ENCODE data around the gene RANBP17.

Gene RANBP17

GRCh38 chr5:170844651-170845050 lies 17.2 kb upstream of the RANBP17 start:
- Histone ChIP-seq H3K27me3 (ENCODE audit: control insufficient read depth in 1 of 2, insufficient read depth in 2 of 2, low read length in 2 of 2) (no peaks in the 10 kb centered on the region), H3K36me3 (ENCODE audit: control insufficient read depth in 2 of 2, insufficient read depth in 2 of 2, low read length in 2 of 2) (no peaks in the 10 kb centered on the region), H3K4me3 (ENCODE audit: low read length in 2 of 2) (no peak overlapping the region), H3K9ac (ENCODE audit: low read length in 2 of 2) (no peak overlapping the region), H3K4me1 (ENCODE audit: control insufficient read depth, insufficient read depth, low read length) (no peaks in the 10 kb centered on the region), H3K27ac (ENCODE audit: low read length) (no peak overlapping the region), H3K9me3 (ENCODE audit: control insufficient read depth in 2 of 2, low read length in 2 of 2) (no peaks in the 10 kb centered on the region)

DNA sequence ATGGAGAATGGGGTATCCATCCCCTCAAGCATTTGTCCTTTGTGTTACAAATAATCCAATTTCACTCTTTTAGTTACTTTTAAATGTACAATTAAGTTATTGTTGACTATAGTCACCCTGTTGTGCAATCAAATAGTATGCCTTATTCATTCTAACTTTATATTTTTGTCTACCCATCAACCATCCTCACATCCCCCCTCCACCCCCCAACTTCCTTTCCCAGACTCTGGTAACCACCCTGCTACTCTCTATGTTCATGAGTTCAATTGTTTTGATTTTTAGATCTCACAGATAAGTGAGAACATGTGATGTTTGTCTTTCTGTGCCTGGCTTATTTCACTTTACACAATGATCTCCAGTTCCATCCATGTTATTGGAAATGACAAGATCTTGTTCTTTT lies 15.4 kb upstream of the RANBP17 start:
- Histone ChIP-seq H3K27me3 (ENCODE audit: control insufficient read depth in 1 of 2, insufficient read depth in 2 of 2, low read length in 2 of 2) (no peaks in the 10 kb centered on the region), H3K9me3 (ENCODE audit: control insufficient read depth in 2 of 2, low read length in 2 of 2) (no peaks in the 10 kb centered on the region), H3K4me3 (ENCODE audit: low read length in 2 of 2) (no peak overlapping the region), H3K9ac (ENCODE audit: low read length in 2 of 2) (no peak overlapping the region), H3K4me1 (ENCODE audit: control insufficient read depth, insufficient read depth, low read length) (no peaks in the 10 kb centered on the region), H3K27ac (ENCODE audit: low read length) (no peak overlapping the region), H3K36me3 (ENCODE audit: control insufficient read depth in 2 of 2, insufficient read depth in 2 of 2, low read length in 2 of 2) (no peaks in the 10 kb centered on the region)

GRCh38 chr5:170846846-170847245 lies 15.0 kb upstream of the RANBP17 start:
- H3K27me3 ChIP-seq (ENCODE audit: control insufficient read depth in 1 of 2, insufficient read depth in 2 of 2, low read length in 2 of 2) = no peaks in the 10 kb centered on the region
- H3K4me3 ChIP-seq (ENCODE audit: low read length in 2 of 2) = no peak overlapping the region
- no peaks in the 10 kb centered on the region for H3K9me3 ChIP-seq (ENCODE audit: control insufficient read depth in 2 of 2, low read length in 2 of 2)
- H3K4me1 ChIP-seq (ENCODE audit: control insufficient read depth, insufficient read depth, low read length) = no peaks in the 10 kb centered on the region
- H3K27ac ChIP-seq (ENCODE audit: low read length) = no peak overlapping the region
- no peaks in the 10 kb centered on the region for H3K36me3 ChIP-seq (ENCODE audit: control insufficient read depth in 2 of 2, insufficient read depth in 2 of 2, low read length in 2 of 2)
- H3K9ac ChIP-seq (ENCODE audit: low read length in 2 of 2) = no peak overlapping the region

- Histone ChIP-seq H3K9me3 (ENCODE audit: control insufficient read depth in 2 of 2, low read length in 2 of 2) (no peaks in the 10 kb centered on the region), H3K27ac (ENCODE audit: low read length) (no peak overlapping the region), H3K9ac (ENCODE audit: low read length in 2 of 2) (no peak overlapping the region), H3K4me3 (ENCODE audit: low read length in 2 of 2) (no peak overlapping the region), H3K27me3 (ENCODE audit: control insufficient read depth in 1 of 2, insufficient read depth in 2 of 2, low read length in 2 of 2) (no peaks in the 10 kb centered on the region), H3K4me1 (ENCODE audit: control insufficient read depth, insufficient read depth, low read length) (no peaks in the 10 kb centered on the region), H3K36me3 (ENCODE audit: control insufficient read depth in 2 of 2, insufficient read depth in 2 of 2, low read length in 2 of 2) (no peaks in the 10 kb centered on the region)
These were observed 13.8 kb upstream of the RANBP17 start for GRCh38 chr5:170848033-170848432.

- Histone ChIP-seq H3K27me3 (ENCODE audit: control insufficient read depth in 1 of 2, insufficient read depth in 2 of 2, low read length in 2 of 2) (no peaks in the 10 kb centered on the region), H3K27ac (ENCODE audit: low read length) (no peak overlapping the region), H3K36me3 (ENCODE audit: control insufficient read depth in 2 of 2, insufficient read depth in 2 of 2, low read length in 2 of 2) (no peaks in the 10 kb centered on the region), H3K4me3 (ENCODE audit: low read length in 2 of 2) (no peak overlapping the region), H3K4me1 (ENCODE audit: control insufficient read depth, insufficient read depth, low read length) (no peaks in the 10 kb centered on the region), H3K9me3 (ENCODE audit: control insufficient read depth in 2 of 2, low read length in 2 of 2) (no peaks in the 10 kb centered on the region), H3K9ac (ENCODE audit: low read length in 2 of 2) (no peak overlapping the region)
These were observed 12.4 kb upstream of the RANBP17 start for GRCh38 chr5:170849374-170849773.

DNA sequence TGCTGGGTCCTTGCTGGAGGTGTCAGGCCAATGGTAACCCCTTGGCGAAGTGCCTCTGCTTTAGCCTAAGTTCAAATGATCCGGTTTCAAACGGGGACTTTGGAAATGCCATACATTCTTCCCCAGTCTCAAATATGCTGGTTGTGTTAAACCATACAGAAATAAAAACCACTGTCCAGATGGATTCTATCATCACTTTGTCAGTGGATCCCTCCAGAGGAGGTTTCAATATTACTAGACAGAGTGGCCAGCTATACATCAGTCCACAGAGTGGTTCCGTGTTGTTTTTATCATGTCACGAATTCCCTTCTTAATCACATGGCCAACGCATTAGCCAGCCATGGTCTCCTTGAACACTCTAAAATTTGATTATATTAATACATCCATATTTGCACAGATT lies 7.3 kb upstream of the RANBP17 start:
- Histone ChIP-seq H3K4me3 (ENCODE audit: low read length in 2 of 2) (no peak overlapping the region), H3K36me3 (ENCODE audit: control insufficient read depth in 2 of 2, insufficient read depth in 2 of 2, low read length in 2 of 2) (no peaks in the 10 kb centered on the region), H3K4me1 (ENCODE audit: control insufficient read depth, insufficient read depth, low read length) (no peaks in the 10 kb centered on the region), H3K9me3 (ENCODE audit: control insufficient read depth in 2 of 2, low read length in 2 of 2) (no peaks in the 10 kb centered on the region), H3K27me3 (ENCODE audit: control insufficient read depth in 1 of 2, insufficient read depth in 2 of 2, low read length in 2 of 2) (no peaks in the 10 kb centered on the region), H3K9ac (ENCODE audit: low read length in 2 of 2) (no peak overlapping the region), H3K27ac (ENCODE audit: low read length) (no peak overlapping the region)

DNA sequence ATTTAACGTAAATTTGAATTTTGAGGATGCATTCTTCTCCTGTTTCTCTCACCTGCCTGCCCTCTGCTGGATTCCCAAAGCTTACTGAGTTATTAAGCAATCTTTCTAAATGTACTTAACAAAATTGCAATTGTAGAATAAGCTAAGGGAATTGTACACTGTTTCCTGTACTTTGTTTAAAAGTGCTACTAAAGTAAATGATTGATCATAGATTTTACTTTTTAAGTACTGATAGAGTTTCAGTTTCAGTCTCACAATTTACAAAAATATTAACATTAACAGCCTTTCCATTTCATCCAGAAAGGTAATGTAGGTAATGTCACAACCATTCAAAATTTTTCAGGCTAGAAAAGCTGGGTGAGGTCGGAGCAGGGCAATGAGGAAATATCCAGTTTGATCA lies 4.8 kb upstream of the RANBP17 start:
- Histone ChIP-seq H3K27me3 (ENCODE audit: control insufficient read depth in 1 of 2, insufficient read depth in 2 of 2, low read length in 2 of 2) (no peaks in the 10 kb centered on the region), H3K27ac (ENCODE audit: low read length) (no peak overlapping the region), H3K9ac (ENCODE audit: low read length in 2 of 2) (no peak overlapping the region), H3K4me3 (ENCODE audit: low read length in 2 of 2) (no peak overlapping the region), H3K36me3 (ENCODE audit: control insufficient read depth in 2 of 2, insufficient read depth in 2 of 2, low read length in 2 of 2) (no peaks in the 10 kb centered on the region), H3K4me1 (ENCODE audit: control insufficient read depth, insufficient read depth, low read length) (no peaks in the 10 kb centered on the region), H3K9me3 (ENCODE audit: control insufficient read depth in 2 of 2, low read length in 2 of 2) (peaks cover 0 to 11% of the 10 kb centered on the region in 2 donors)

GRCh38 chr5:170860415-170860814 lies 1.4 kb upstream of the RANBP17 start:
- Histone ChIP-seq H3K27me3 (ENCODE audit: control insufficient read depth in 1 of 2, insufficient read depth in 2 of 2, low read length in 2 of 2) (no peaks in the 10 kb centered on the region), H3K4me1 (ENCODE audit: control insufficient read depth, insufficient read depth, low read length) (peaks cover 3% of the 10 kb centered on the region), H3K9ac (ENCODE audit: low read length in 2 of 2) (no peak overlapping the region), H3K4me3 (ENCODE audit: low read length in 2 of 2) (no peak overlapping the region), H3K36me3 (ENCODE audit: control insufficient read depth in 2 of 2, insufficient read depth in 2 of 2, low read length in 2 of 2) (no peaks in the 10 kb centered on the region), H3K9me3 (ENCODE audit: control insufficient read depth in 2 of 2, low read length in 2 of 2) (peaks cover 0 to 11% of the 10 kb centered on the region in 2 donors), H3K27ac (ENCODE audit: low read length) (no peak overlapping the region)

- Histone ChIP-seq H3K4me1 (ENCODE audit: control insufficient read depth, insufficient read depth, low read length) (peaks cover 3% of the 10 kb centered on the region), H3K36me3 (ENCODE audit: control insufficient read depth in 2 of 2, insufficient read depth in 2 of 2, low read length in 2 of 2) (no peaks in the 10 kb centered on the region), H3K4me3 (ENCODE audit: low read length in 2 of 2) (peak overlapping the region in 1 of 2 donors; percentile 29), H3K27me3 (ENCODE audit: control insufficient read depth in 1 of 2, insufficient read depth in 2 of 2, low read length in 2 of 2) (no peaks in the 10 kb centered on the region), H3K9ac (ENCODE audit: low read length in 2 of 2) (no peak overlapping the region), H3K9me3 (ENCODE audit: control insufficient read depth in 2 of 2, low read length in 2 of 2) (peaks cover 0 to 11% of the 10 kb centered on the region in 2 donors), H3K27ac (ENCODE audit: low read length) (no peak overlapping the region)
These were observed 776 bp upstream of the RANBP17 start for GRCh38 chr5:170860818-170861666.

DNA sequence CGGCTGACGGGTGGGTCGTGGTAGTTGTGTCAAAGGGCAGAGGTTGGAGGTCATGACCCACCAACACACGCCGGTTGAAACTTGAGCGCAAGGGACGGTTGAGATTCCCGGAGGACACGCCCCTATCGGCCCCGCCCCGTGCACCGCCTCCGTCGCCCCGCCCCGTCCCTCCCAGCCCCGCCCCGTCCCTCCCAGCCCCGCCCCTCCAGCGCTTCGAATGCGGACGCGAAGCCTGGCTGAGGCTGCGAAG lies 226 bp upstream of the RANBP17 start:
- peaks cover 0 to 11% of the 10 kb centered on the region in 2 donors for H3K9me3 ChIP-seq (ENCODE audit: control insufficient read depth in 2 of 2, low read length in 2 of 2)
- H3K9ac ChIP-seq (ENCODE audit: low read length in 2 of 2) = no peak overlapping the region
- H3K4me1 ChIP-seq (ENCODE audit: control insufficient read depth, insufficient read depth, low read length) = peaks cover 3% of the 10 kb centered on the region
- H3K4me3 ChIP-seq (ENCODE audit: low read length in 2 of 2) = peak overlapping the region in 1 of 2 donors; percentile 72
- no peak overlapping the region for H3K27ac ChIP-seq (ENCODE audit: low read length)
- no peaks in the 10 kb centered on the region for H3K36me3 ChIP-seq (ENCODE audit: control insufficient read depth in 2 of 2, insufficient read depth in 2 of 2, low read length in 2 of 2)
- H3K27me3 ChIP-seq (ENCODE audit: control insufficient read depth in 1 of 2, insufficient read depth in 2 of 2, low read length in 2 of 2) = no peaks in the 10 kb centered on the region

DNA sequence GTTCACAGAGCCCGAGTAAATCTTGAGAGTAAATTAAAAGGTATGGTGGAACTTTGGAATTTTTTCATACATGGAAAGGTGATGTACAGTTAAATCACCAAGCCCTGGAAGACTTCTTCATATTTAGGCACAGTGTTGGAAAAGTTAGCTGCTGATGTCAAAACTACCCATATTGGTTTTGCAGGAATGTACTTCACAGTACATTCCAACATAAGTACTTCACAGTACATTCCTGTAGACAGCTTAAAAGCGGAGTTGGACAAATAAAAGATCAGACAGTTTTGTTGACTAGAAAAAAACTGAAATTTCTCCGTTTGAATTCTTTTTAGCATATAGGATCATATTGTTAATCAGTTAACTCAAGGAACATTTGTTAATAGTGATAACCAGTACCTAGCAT lies 1.8 kb downstream of the RANBP17 start:
- no peaks in the 10 kb centered on the region for H3K36me3 ChIP-seq (ENCODE audit: control insufficient read depth in 2 of 2, insufficient read depth in 2 of 2, low read length in 2 of 2)
- H3K9ac ChIP-seq (ENCODE audit: low read length in 2 of 2) = no peak overlapping the region
- H3K27me3 ChIP-seq (ENCODE audit: control insufficient read depth in 1 of 2, insufficient read depth in 2 of 2, low read length in 2 of 2) = no peaks in the 10 kb centered on the region
- no peak overlapping the region for H3K27ac ChIP-seq (ENCODE audit: low read length)
- peaks cover 3% of the 10 kb centered on the region for H3K4me1 ChIP-seq (ENCODE audit: control insufficient read depth, insufficient read depth, low read length)
- H3K9me3 ChIP-seq (ENCODE audit: control insufficient read depth in 2 of 2, low read length in 2 of 2) = peaks cover 0 to 11% of the 10 kb centered on the region in 2 donors
- H3K4me3 ChIP-seq (ENCODE audit: low read length in 2 of 2) = no peak overlapping the region
